HepG2 (cell line): ENCODE measurements around the gene UBAP1L.

Experiments used
- CTCF ChIP-seq: sonication (generic); formaldehyde crosslinking; IDR thresholded peaks from 2 replicates; pipeline ENCODE4 v1.5.0; 2020; ENCODE audit warnings: mild to moderate bottlenecking, missing genetic modification reagents, moderate library complexity
- HNF1A ChIP-seq, 2 experiments: sonication (generic) in 1 of 2; formaldehyde crosslinking in 1 of 2; IDR thresholded peaks; 2 replicates each; pipeline versions ENCODE4 v1.4.0 to v1.6.1; 2016 to 2020; ENCODE audit warnings: borderline replicate concordance in 1 of 2, low read depth in 1 of 2, mild to moderate bottlenecking in 1 of 2, missing genetic modification reagents in 1 of 2
- HOXA7 ChIP-seq: sonication (generic); formaldehyde crosslinking; IDR thresholded peaks from 2 replicates; pipeline ENCODE4 v1.8.1; 2022; ENCODE audit warnings: mild to moderate bottlenecking, missing genetic modification reagents, moderate library complexity
- SIX4 ChIP-seq: sonication (generic); formaldehyde crosslinking; IDR thresholded peaks from 2 replicates; pipeline ENCODE4 v1.4.0; 2020; ENCODE audit warnings: missing genetic modification reagents
- ZBED4 ChIP-seq: sonication (generic); formaldehyde crosslinking; IDR thresholded peaks from 2 replicates; pipeline ENCODE4 v1.4.0; 2020; ENCODE audit warnings: missing genetic modification reagents, borderline replicate concordance
- ZNF225 ChIP-seq: sonication (generic); formaldehyde crosslinking; IDR thresholded peaks from 2 replicates; pipeline ENCODE4 v1.4.0; 2020; ENCODE audit warnings: mild to moderate bottlenecking, missing genetic modification reagents
- ZNF251 ChIP-seq: sonication (generic); formaldehyde crosslinking; IDR thresholded peaks from 2 replicates; pipeline ENCODE4 v1.9.0; 2021; ENCODE audit warnings: mild to moderate bottlenecking, missing genetic modification reagents
- ZNF407 ChIP-seq: sonication (generic); formaldehyde crosslinking; IDR thresholded peaks from one replicate; pipeline ENCODE4 v1.5.1; 2020; ENCODE audit warnings: mild to moderate bottlenecking, missing genetic modification reagents; ENCODE audit errors: not compliant biosample characterization

- TF ChIP-seq ZNF225 (CRISPR knock-in tag), result no peak
- no peak for TF ChIP-seq ZNF251 (CRISPR knock-in tag)
- TF ChIP-seq SIX4, result no peak
- TF ChIP-seq HNF1A (IDR thresholded peaks at IDR 0.05; ENCODE audit: low read depth), result no peak
- TF ChIP-seq HNF1A (CRISPR knock-in tag; IDR thresholded peaks at IDR 0.05; ENCODE audit: borderline replicate concordance), result no peak
- TF ChIP-seq ZBED4 (CRISPR knock-in tag), result no peak
- no peak for TF ChIP-seq ZNF407 (CRISPR knock-in tag)
- no peak for TF ChIP-seq HOXA7 (CRISPR knock-in tag)
- TF ChIP-seq CTCF (CRISPR knock-in tag), result no peak
These were observed 14.6 kb downstream of the UBAP1L start for GRCh38 chr15:65100442-65100841.
